ENCODE results near the gene XAGE1B. TPM values are rescaled to one million over a fixed set of nuclear protein-coding genes. Genes with fewer than 3 reads are reported as not detected.
A peak's percentile ranks its signal among the peaks of the same experiment; 100 is the strongest.
"Not testable (repeated sequence)": the region's sequence is repeated elsewhere in the genome, so short reads cannot be mapped to it uniquely, and the experiment has no call there.

The XAGE1B gene
- not detected for total RNA-seq

GRCh38 chrX:52516987-52517325 lies at the start of gene XAGE1B:
Gene XAGE1B (minus strand): TSS chrX:52517063. CDS start chrX:52515527, 1,536 bp downstream.
- not testable (repeated sequence) for H3K4me3 Mint-ChIP-seq; H3K36me3 Mint-ChIP-seq (ENCODE audit: insufficient read depth in 2 of 2)

GRCh38 chrX:52563105-52563504 lies 46.2 kb upstream of the XAGE1B start:
- H3K4me3 Mint-ChIP-seq: no peak overlapping the region
- no peak for DNase-seq
- ATAC-seq (replicated peaks in 1 of 2): no peak
- no peak overlapping the region for H3K27ac Mint-ChIP-seq
- no peaks in the 10 kb centered on the region for H3K36me3 Mint-ChIP-seq (ENCODE audit: insufficient read depth in 2 of 2)
- H3K9me3 Mint-ChIP-seq: no peaks in the 10 kb centered on the region
- H3K4me1 Mint-ChIP-seq (ENCODE audit: low read depth): no peaks in the 10 kb centered on the region
- peaks cover 55% of the 10 kb centered on the region for H3K27me3 Mint-ChIP-seq (ENCODE audit: low read depth)

More at GRCh38 chrX:52516987-52517325, at the start of gene XAGE1B:
- H3K27ac Mint-ChIP-seq; H3K27me3 Mint-ChIP-seq (ENCODE audit: low read depth); H3K4me1 Mint-ChIP-seq (ENCODE audit: low read depth); ATAC-seq (replicated peaks in 1 of 2); H3K9me3 Mint-ChIP-seq; DNase-seq: not testable (repeated sequence)

GRCh38 chrX:52558140-52558539 lies 41.3 kb upstream of the XAGE1B start:
- peaks cover 20% of the 10 kb centered on the region for H3K27me3 Mint-ChIP-seq (ENCODE audit: low read depth)
- ATAC-seq (replicated peaks in 1 of 2) (no peak), DNase-seq (no peak)
- H3K9me3 Mint-ChIP-seq: no peaks in the 10 kb centered on the region
- no peak overlapping the region for H3K27ac Mint-ChIP-seq
- no peaks in the 10 kb centered on the region for H3K36me3 Mint-ChIP-seq (ENCODE audit: insufficient read depth in 2 of 2)
- no peaks in the 10 kb centered on the region for H3K4me1 Mint-ChIP-seq (ENCODE audit: low read depth)
- H3K4me3 Mint-ChIP-seq: no peak overlapping the region

GRCh38 chrX:52556741-52557140 lies 39.9 kb upstream of the XAGE1B start:
- peaks cover 18% of the 10 kb centered on the region for H3K27me3 Mint-ChIP-seq (ENCODE audit: low read depth)
- no peaks in the 10 kb centered on the region for H3K9me3 Mint-ChIP-seq
- ATAC-seq (replicated peaks in 1 of 2) (peak; percentile 54 to 69), DNase-seq (peak; percentile 0 to 2)
- H3K27ac Mint-ChIP-seq: no peak overlapping the region
- no peaks in the 10 kb centered on the region for H3K4me1 Mint-ChIP-seq (ENCODE audit: low read depth)
- no peak overlapping the region for H3K4me3 Mint-ChIP-seq
- no peaks in the 10 kb centered on the region for H3K36me3 Mint-ChIP-seq (ENCODE audit: insufficient read depth in 2 of 2)

- no peaks in the 10 kb centered on the region for H3K36me3 Mint-ChIP-seq (ENCODE audit: insufficient read depth in 2 of 2)
- peaks cover 27% of the 10 kb centered on the region for H3K27me3 Mint-ChIP-seq (ENCODE audit: low read depth)
- ATAC-seq (replicated peaks in 1 of 2) (no peak), DNase-seq (no peak)
- no peaks in the 10 kb centered on the region for H3K4me1 Mint-ChIP-seq (ENCODE audit: low read depth)
- H3K27ac Mint-ChIP-seq: no peak overlapping the region
- H3K9me3 Mint-ChIP-seq: no peaks in the 10 kb centered on the region
- H3K4me3 Mint-ChIP-seq: no peak overlapping the region
Observed at GRCh38 chrX:52553995-52554642, 37.3 kb upstream of the XAGE1B start.

GRCh38 chrX:52548769-52549168 lies 31.9 kb upstream of the XAGE1B start:
- not testable (repeated sequence) for ATAC-seq (replicated peaks in 1 of 2); H3K27ac Mint-ChIP-seq; H3K9me3 Mint-ChIP-seq; H3K36me3 Mint-ChIP-seq (ENCODE audit: insufficient read depth in 2 of 2); H3K4me1 Mint-ChIP-seq (ENCODE audit: low read depth); H3K4me3 Mint-ChIP-seq; DNase-seq
- H3K27me3 Mint-ChIP-seq (ENCODE audit: low read depth): peaks cover 30% of the 10 kb centered on the region

- DNase-seq: no peak
- H3K27ac Mint-ChIP-seq: no peak overlapping the region
- H3K36me3 Mint-ChIP-seq (ENCODE audit: insufficient read depth in 2 of 2): no peaks in the 10 kb centered on the region
- no peaks in the 10 kb centered on the region for H3K9me3 Mint-ChIP-seq
- no peak for ATAC-seq (replicated peaks in 1 of 2)
- peaks cover 39% of the 10 kb centered on the region for H3K27me3 Mint-ChIP-seq (ENCODE audit: low read depth)
- H3K4me1 Mint-ChIP-seq (ENCODE audit: low read depth): no peaks in the 10 kb centered on the region
- H3K4me3 Mint-ChIP-seq: no peak overlapping the region
Observed at GRCh38 chrX:52544147-52544840, 27.4 kb upstream of the XAGE1B start.

- no peaks in the 10 kb centered on the region for H3K9me3 Mint-ChIP-seq
- H3K4me1 Mint-ChIP-seq (ENCODE audit: low read depth): no peaks in the 10 kb centered on the region
- H3K27me3 Mint-ChIP-seq (ENCODE audit: low read depth): peaks cover 33% of the 10 kb centered on the region
- no peaks in the 10 kb centered on the region for H3K36me3 Mint-ChIP-seq (ENCODE audit: insufficient read depth in 2 of 2)
- no peak overlapping the region for H3K4me3 Mint-ChIP-seq
- ATAC-seq (replicated peaks in 1 of 2) (no peak), DNase-seq (no peak)
- H3K27ac Mint-ChIP-seq: no peak overlapping the region
Observed at GRCh38 chrX:52542311-52542710, 25.4 kb upstream of the XAGE1B start.

GRCh38 chrX:52541051-52541450 lies 24.2 kb upstream of the XAGE1B start:
- not testable (repeated sequence) for H3K4me1 Mint-ChIP-seq (ENCODE audit: low read depth); H3K9me3 Mint-ChIP-seq; ATAC-seq (replicated peaks in 1 of 2); H3K4me3 Mint-ChIP-seq; H3K27ac Mint-ChIP-seq; DNase-seq; H3K36me3 Mint-ChIP-seq (ENCODE audit: insufficient read depth in 2 of 2)
- H3K27me3 Mint-ChIP-seq (ENCODE audit: low read depth): peaks cover 28% of the 10 kb centered on the region

GRCh38 chrX:52516110-52516986 lies 515 bp downstream of the XAGE1B start:
- H3K4me3 Mint-ChIP-seq; H3K36me3 Mint-ChIP-seq (ENCODE audit: insufficient read depth in 2 of 2); DNase-seq; ATAC-seq (replicated peaks in 1 of 2); H3K4me1 Mint-ChIP-seq (ENCODE audit: low read depth); H3K27ac Mint-ChIP-seq; H3K27me3 Mint-ChIP-seq (ENCODE audit: low read depth); H3K9me3 Mint-ChIP-seq: not testable (repeated sequence)

- ATAC-seq (replicated peaks in 1 of 2); H3K9me3 Mint-ChIP-seq; H3K4me1 Mint-ChIP-seq (ENCODE audit: low read depth); H3K36me3 Mint-ChIP-seq (ENCODE audit: insufficient read depth in 2 of 2); H3K27ac Mint-ChIP-seq; DNase-seq; H3K4me3 Mint-ChIP-seq: not testable (repeated sequence)
- H3K27me3 Mint-ChIP-seq (ENCODE audit: low read depth): peaks cover 42% of the 10 kb centered on the region
Observed at GRCh38 chrX:52511126-52511525, 5.7 kb downstream of the XAGE1B start.

- H3K9me3 Mint-ChIP-seq: no peaks in the 10 kb centered on the region
- H3K27ac Mint-ChIP-seq: no peak overlapping the region
- H3K27me3 Mint-ChIP-seq (ENCODE audit: low read depth): peaks cover 52% of the 10 kb centered on the region
- H3K36me3 Mint-ChIP-seq (ENCODE audit: insufficient read depth in 2 of 2): no peaks in the 10 kb centered on the region
- ATAC-seq (replicated peaks in 1 of 2) (no peak), DNase-seq (no peak)
- no peaks in the 10 kb centered on the region for H3K4me1 Mint-ChIP-seq (ENCODE audit: low read depth)
- no peak overlapping the region for H3K4me3 Mint-ChIP-seq
Observed at GRCh38 chrX:52509916-52510315, 6.9 kb downstream of the XAGE1B start.

- Mint-ChIP-seq H3K27me3 (ENCODE audit: low read depth) (peaks cover 75% of the 10 kb centered on the region), H3K4me3 (no peak overlapping the region)
Observed at GRCh38 chrX:52507331-52507730, 9.5 kb downstream of the XAGE1B start.

More at GRCh38 chrX:52507331-52507730, 9.5 kb downstream of the XAGE1B start:
- no peaks in the 10 kb centered on the region for H3K36me3 Mint-ChIP-seq (ENCODE audit: insufficient read depth in 2 of 2)
- DNase-seq (no peak), ATAC-seq (replicated peaks in 1 of 2) (no peak)
- no peaks in the 10 kb centered on the region for H3K4me1 Mint-ChIP-seq (ENCODE audit: low read depth)
- no peaks in the 10 kb centered on the region for H3K9me3 Mint-ChIP-seq
- H3K27ac Mint-ChIP-seq: no peak overlapping the region
